Bronchial epithelial cell (primary cell): ENCODE data around the gene SLC36A4. TPM values are rescaled to one million over a fixed set of nuclear protein-coding genes. Genes with fewer than 3 reads are reported as not detected.

Source experiments
- DNase-seq: peaks from one replicate; pipeline ENCODE4 v3.0.0-alpha.2; 2010; ENCODE audit warnings: low read depth
- FAIRE-seq: peaks from 2 replicates; lab custom pipeline; 2011; peaks lifted over from hg19 to GRCh38; lab: Jason Lieb, UNC
- H3K27me3 ChIP-seq: 2 replicates; pipeline ENCODE4 v1.5.1; 2011; ENCODE audit warnings: low read length; ENCODE audit not compliant: control insufficient read depth, insufficient read depth
- H3K36me3 ChIP-seq: 2 replicates; pipeline ENCODE4 v1.5.1; 2011; ENCODE audit warnings: low read length; ENCODE audit not compliant: control insufficient read depth, insufficient read depth
- H3K4me3 ChIP-seq: 2 replicates; pipeline ENCODE4 v1.5.1; 2011; ENCODE audit warnings: mild to moderate bottlenecking, low read depth, low read length, control low read depth
- total RNA-seq: library from RNA; depleted of rRNA; stranded (reverse); fragments of >200 nt; gene quantifications from 2 replicates; pipeline ENCODE4 v1.2.1, GENCODE V29; 2014
- TF ChIP-seq, protein P1 (sequence below): IDR thresholded peaks from 2 replicates; pipeline ENCODE4 v1.5.1; 2011; ENCODE audit warnings: mild to moderate bottlenecking, moderate library complexity, low read length, control low read depth, inconsistent platforms; ENCODE audit not compliant: insufficient read depth, severe bottlenecking

Gene SLC36A4
- total RNA-seq, 1 donor from 2014 or later, result 4.2 TPM

DNA sequence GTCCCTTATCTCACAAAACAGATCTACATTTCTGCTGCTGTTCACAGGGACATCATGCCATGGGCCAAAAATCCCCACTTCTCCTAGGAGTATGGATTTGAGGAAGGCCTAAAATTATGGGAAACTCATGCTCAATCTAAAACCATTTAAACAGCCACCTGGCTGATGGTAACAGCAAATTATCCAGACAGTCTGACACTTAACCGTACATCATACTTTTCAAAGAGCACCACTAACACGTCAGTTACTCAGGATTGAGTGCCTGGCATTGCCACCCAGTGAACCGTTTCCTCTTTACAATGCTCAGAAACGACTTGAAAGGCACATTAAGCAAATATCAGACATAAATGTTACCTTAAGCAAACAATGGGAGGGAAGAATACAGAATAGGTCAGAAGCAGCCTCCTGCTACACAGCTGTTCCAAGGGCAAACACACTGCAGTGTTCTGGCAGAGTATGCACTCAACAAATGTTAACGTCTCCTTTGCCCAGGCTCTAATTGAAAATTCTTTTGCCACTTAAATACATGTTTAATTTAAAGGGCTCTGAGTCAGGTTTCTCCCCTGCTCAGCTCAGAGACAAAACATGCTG lies 18.8 kb upstream of the SLC36A4 start:
- FAIRE-seq, result no peak
- TF ChIP-seq, protein P1, sequence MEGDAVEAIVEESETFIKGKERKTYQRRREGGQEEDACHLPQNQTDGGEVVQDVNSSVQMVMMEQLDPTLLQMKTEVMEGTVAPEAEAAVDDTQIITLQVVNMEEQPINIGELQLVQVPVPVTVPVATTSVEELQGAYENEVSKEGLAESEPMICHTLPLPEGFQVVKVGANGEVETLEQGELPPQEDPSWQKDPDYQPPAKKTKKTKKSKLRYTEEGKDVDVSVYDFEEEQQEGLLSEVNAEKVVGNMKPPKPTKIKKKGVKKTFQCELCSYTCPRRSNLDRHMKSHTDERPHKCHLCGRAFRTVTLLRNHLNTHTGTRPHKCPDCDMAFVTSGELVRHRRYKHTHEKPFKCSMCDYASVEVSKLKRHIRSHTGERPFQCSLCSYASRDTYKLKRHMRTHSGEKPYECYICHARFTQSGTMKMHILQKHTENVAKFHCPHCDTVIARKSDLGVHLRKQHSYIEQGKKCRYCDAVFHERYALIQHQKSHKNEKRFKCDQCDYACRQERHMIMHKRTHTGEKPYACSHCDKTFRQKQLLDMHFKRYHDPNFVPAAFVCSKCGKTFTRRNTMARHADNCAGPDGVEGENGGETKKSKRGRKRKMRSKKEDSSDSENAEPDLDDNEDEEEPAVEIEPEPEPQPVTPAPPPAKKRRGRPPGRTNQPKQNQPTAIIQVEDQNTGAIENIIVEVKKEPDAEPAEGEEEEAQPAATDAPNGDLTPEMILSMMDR, result no peak
- Histone ChIP-seq H3K27me3 (no peaks in the 10 kb centered on the region), H3K4me3 (no peak overlapping the region), H3K36me3 (no peaks in the 10 kb centered on the region)
- no peak for DNase-seq

DNA sequence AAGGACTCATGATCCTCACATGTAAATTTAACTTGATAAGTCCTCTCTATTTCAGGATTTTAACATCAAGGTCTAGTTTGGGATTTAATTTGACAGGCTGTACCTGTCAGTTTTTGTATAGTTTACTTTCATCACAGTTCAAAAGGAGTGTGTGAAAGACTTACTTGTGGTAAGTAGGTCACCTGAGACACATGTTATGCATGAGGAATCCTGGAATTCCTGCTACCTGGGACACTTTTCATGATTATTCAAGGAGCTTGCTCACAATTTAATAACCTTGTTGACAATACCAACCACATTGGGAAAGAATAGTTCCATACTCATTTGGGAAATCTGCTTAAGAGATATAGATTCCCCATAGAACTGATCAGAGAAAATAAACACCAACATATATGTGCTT lies 15.8 kb upstream of the SLC36A4 start:
- DNase-seq, result no peak
- Histone ChIP-seq H3K27me3 (no peaks in the 10 kb centered on the region), H3K36me3 (no peaks in the 10 kb centered on the region), H3K4me3 (no peak overlapping the region)
- FAIRE-seq, result no peak
- TF ChIP-seq, protein P1, result no peak

DNA sequence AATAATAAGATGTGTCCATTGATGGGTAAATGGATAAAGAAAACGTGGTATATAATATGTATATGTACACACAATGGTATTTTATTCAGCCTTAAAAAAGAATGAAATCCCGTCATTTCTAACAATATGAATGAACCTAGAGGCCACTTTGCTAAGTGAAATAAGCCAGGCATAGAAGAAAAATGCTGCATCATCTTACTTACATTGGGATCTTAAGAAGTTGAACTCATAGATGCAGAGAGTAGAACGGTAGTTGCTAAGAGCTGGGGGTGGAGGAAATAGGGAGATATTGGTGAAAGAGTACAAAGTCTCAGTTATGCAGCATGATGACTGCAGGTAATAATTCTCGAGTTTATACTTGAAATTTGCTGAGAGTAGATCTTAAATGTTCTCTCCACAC lies 14.3 kb upstream of the SLC36A4 start:
- H3K27me3 ChIP-seq, result no peaks in the 10 kb centered on the region
- TF ChIP-seq, protein P1, result no peak
- H3K4me3 ChIP-seq, result no peak overlapping the region
- DNase-seq (no peak), FAIRE-seq (no peak)
- H3K36me3 ChIP-seq, result no peaks in the 10 kb centered on the region

DNA sequence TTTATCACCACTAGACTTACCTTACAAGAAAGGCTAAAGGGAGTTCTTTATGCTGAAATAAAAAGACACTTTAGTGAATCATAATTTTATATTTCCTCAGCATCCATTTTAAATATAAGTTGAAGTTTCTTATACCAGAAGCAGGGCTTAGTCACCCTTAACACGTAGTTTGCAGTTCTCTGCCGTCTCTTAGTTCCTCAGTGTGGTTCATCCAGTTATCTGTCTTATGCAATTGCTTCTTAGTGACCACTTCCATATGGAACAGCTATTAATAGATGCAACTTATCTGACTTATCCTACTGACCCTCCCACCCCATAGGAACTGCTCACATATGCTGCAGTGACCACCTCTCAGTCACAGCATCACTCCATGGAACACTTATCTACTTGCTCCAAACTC lies 11.7 kb upstream of the SLC36A4 start:
- FAIRE-seq, result no peak

DNA sequence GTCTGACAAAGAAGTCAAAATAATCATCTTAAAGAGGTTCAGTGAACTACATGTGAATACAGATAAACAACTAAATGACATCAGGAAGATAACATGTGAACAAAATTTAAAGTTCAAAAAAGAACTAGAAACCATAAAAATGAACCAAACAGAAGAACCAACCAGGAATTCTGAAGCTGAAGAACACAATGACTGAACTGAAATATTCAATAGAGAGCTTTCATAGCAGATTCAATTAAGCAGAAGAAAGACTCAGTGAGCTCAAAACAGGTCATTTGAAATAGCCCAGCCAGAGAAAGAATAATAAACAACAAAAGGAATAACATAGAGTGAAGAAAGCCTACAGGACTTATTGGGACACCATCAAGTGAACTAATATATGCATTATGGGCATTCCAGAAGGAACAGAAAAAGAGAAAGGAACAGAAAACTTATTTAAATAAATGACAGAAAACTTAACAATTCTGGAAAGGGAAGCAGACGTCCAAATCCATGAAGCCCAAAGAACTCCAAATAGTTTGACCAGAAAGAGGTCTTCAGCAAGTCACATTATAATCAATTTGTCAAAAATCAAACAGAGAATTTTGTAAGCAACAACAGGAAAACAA lies 11.0 kb upstream of the SLC36A4 start:
- Histone ChIP-seq H3K27me3 (no peaks in the 10 kb centered on the region), H3K4me3 (no peak overlapping the region), H3K36me3 (no peaks in the 10 kb centered on the region)
- no peak for DNase-seq
- TF ChIP-seq, protein P1, result no peak
- no peak for FAIRE-seq

More for the DNA sequence above, 11.7 kb upstream of the SLC36A4 start:
- Histone ChIP-seq H3K27me3 (no peaks in the 10 kb centered on the region), H3K36me3 (no peaks in the 10 kb centered on the region), H3K4me3 (no peak overlapping the region)
- no peak for DNase-seq
- TF ChIP-seq, protein P1, result no peak
